ENCODE results near the gene TRAM2. TPM values are rescaled to one million over a fixed set of nuclear protein-coding genes. Genes with fewer than 3 reads are reported as not detected.

Gene TRAM2
- total and polyA plus RNA-seq, 8 donors: 1.9 to 11.2 (median 5.0) TPM

- intact Hi-C loops (cut with DNase I): no loop called here
- 65 to 70% methylated on average over 9 of the region's 9 CpGs for WGBS, 2 donors
These were observed 32.1 kb downstream of the TRAM2 start for GRCh38 chr6:52544602-52545405.

GRCh38 chr6:52543729-52544601 lies 32.9 kb downstream of the TRAM2 start:
- FAIRE-seq (no peak), DNase-seq (no peak), ATAC-seq (peak in 2 of 4 donors; percentile 13 to 35)
- Histone ChIP-seq H3K9me3 (no peaks in the 10 kb centered on the region), H3K4me1 (peaks cover 12 to 32% (median 29%) of the 10 kb centered on the region in 3 donors), H3K4me3 (no peak overlapping the region), H3K27ac (peak overlapping the region in 1 of 4 donors; percentile 12), H3K36me3 (no peaks in the 10 kb centered on the region), H3K27me3 (no peaks in the 10 kb centered on the region)
- TF ChIP-seq CTCF (IDR thresholded peaks at IDR 0.05): no peak
- WGBS, 2 donors: 72 to 77% methylated on average over 10 of the region's 10 CpGs
- intact Hi-C loops (cut with DNase I): no loop called here

More at GRCh38 chr6:52544602-52545405, 32.1 kb downstream of the TRAM2 start:
- Histone ChIP-seq H3K4me3 (no peak overlapping the region), H3K27ac (no peak overlapping the region), H3K9me3 (no peaks in the 10 kb centered on the region), H3K4me1 (peaks cover 12 to 32% (median 29%) of the 10 kb centered on the region in 3 donors), H3K36me3 (no peaks in the 10 kb centered on the region), H3K27me3 (no peaks in the 10 kb centered on the region)
- ATAC-seq (peak in 3 of 4 donors; percentile 15 to 53 (median 16)), FAIRE-seq (no peak), DNase-seq (no peak)
- no peak for TF ChIP-seq CTCF (IDR thresholded peaks at IDR 0.05)

GRCh38 chr6:52543262-52543661 lies 33.6 kb downstream of the TRAM2 start:
- 81 to 84% methylated on average over 1 of the region's 1 CpG for WGBS, 2 donors
- FAIRE-seq: no peak
- ATAC-seq: peak in 2 of 4 donors; percentile 57 to 58
- no peak for TF ChIP-seq CTCF (IDR thresholded peaks at IDR 0.05)
- Histone ChIP-seq H3K9me3 (no peaks in the 10 kb centered on the region), H3K36me3 (no peaks in the 10 kb centered on the region), H3K4me3 (no peak overlapping the region), H3K4me1 (peaks cover 12 to 32% (median 29%) of the 10 kb centered on the region in 3 donors), H3K27me3 (no peaks in the 10 kb centered on the region), H3K27ac (no peak overlapping the region)
- intact Hi-C loops (cut with DNase I): no loop called here
- DNase-seq: no peak

- no peak overlapping the region for H3K27ac ChIP-seq
- FAIRE-seq (no peak), ATAC-seq (no peak), DNase-seq (no peak)
- WGBS, 2 donors: 58 to 71% methylated on average over 6 of the region's 6 CpGs
- intact Hi-C loops (cut with DNase I): no loop called here
- H3K4me1 ChIP-seq: peaks cover 10 to 32% (median 21%) of the 10 kb centered on the region in 3 donors
- no peak overlapping the region for H3K4me3 ChIP-seq
- H3K27me3 ChIP-seq: no peaks in the 10 kb centered on the region
- no peak for TF ChIP-seq CTCF (IDR thresholded peaks at IDR 0.05)
- no peaks in the 10 kb centered on the region for H3K9me3 ChIP-seq
- H3K36me3 ChIP-seq: no peaks in the 10 kb centered on the region
These were observed 35.7 kb downstream of the TRAM2 start for GRCh38 chr6:52541135-52541534.
